Astrocyte of the cerebellum (primary cell): ENCODE measurements around the gene LRP1B.

Source experiments
- DNase-seq: peaks from one replicate; pipeline ENCODE4 v3.0.0-alpha.2; 2011; ENCODE audit warnings: low read depth
- H3K4me3 ChIP-seq: 2 replicates; pipeline ENCODE4 v1.5.1; 2011; ENCODE audit warnings: mild to moderate bottlenecking, low read depth, low read length, moderate library complexity
- CTCF ChIP-seq: IDR thresholded peaks from 2 replicates; pipeline ENCODE4 v1.5.1; 2012; ENCODE audit warnings: low read length, low read depth, moderate library complexity, mild to moderate bottlenecking; ENCODE audit errors: missing control alignments
- in situ Hi-C: cut with HindIII; loops from 2 replicates; pipeline ENCODE4 v1.10.0; 2017; ENCODE audit warnings: low sequenced_read_pairs

The LRP1B gene

GRCh38 chr2:141048951-141049350, 1081.9 kb downstream of the LRP1B start:
- DNase-seq = no peak
- no peak overlapping the region for H3K4me3 ChIP-seq
- no peak for TF ChIP-seq CTCF
- in situ Hi-C loops = no loop called here

GRCh38 chr2:141041281-141041680, 1089.5 kb downstream of the LRP1B start:
- DNase-seq = no peak
- no peak overlapping the region for H3K4me3 ChIP-seq
- TF ChIP-seq CTCF = no peak
- in situ Hi-C loops = no loop called here

GRCh38 chr2:141038341-141038740, 1092.5 kb downstream of the LRP1B start:
- DNase-seq = no peak
- H3K4me3 ChIP-seq = no peak overlapping the region
- no peak for TF ChIP-seq CTCF
- in situ Hi-C loops = no loop called here

GRCh38 chr2:141037361-141037760, 1093.5 kb downstream of the LRP1B start:
- no peak for TF ChIP-seq CTCF
- no peak overlapping the region for H3K4me3 ChIP-seq
- DNase-seq = no peak
- in situ Hi-C loops = no loop called here

GRCh38 chr2:141035846-141036420, 1094.9 kb downstream of the LRP1B start:
- no peak overlapping the region for H3K4me3 ChIP-seq
- in situ Hi-C loops = no loop called here
- TF ChIP-seq CTCF = no peak
- DNase-seq = no peak

- no peak overlapping the region for H3K4me3 ChIP-seq
- TF ChIP-seq CTCF = no peak
- in situ Hi-C loops = no loop called here
- DNase-seq = no peak
Observed at GRCh38 chr2:141029428-141030078, 1101.3 kb downstream of the LRP1B start.

GRCh38 chr2:141027221-141027620, 1103.6 kb downstream of the LRP1B start:
- in situ Hi-C loops = no loop called here
- no peak overlapping the region for H3K4me3 ChIP-seq
- no peak for DNase-seq
- no peak for TF ChIP-seq CTCF
